Kidney (tissue), 14 donors: ENCODE data around the gene PYGB. TPM values are rescaled to one million over a fixed set of nuclear protein-coding genes. Genes with fewer than 3 reads are reported as not detected.

Experiments used
- DNase-seq, 5 donors: peaks; one replicate each; pipeline ENCODE4 v3.0.0-alpha.2; 2013 to 2020
- FAIRE-seq: peaks from 2 replicates; lab custom pipeline; 2012; peaks lifted over from hg19 to GRCh38; lab: Jason Lieb, UNC
- H3K27ac ChIP-seq, 2 donors: one replicate each; pipeline ENCODE4 v1.7.0; 2013; ENCODE audit warnings: low read depth in 2 of 2, low read length in 2 of 2, inconsistent platforms in 1 of 2
- H3K27me3 ChIP-seq: one replicate; pipeline ENCODE4 v1.7.1; 2013; ENCODE audit warnings: low read length, inconsistent platforms; ENCODE audit not compliant: control insufficient read depth, insufficient read depth
- H3K36me3 ChIP-seq, 3 donors: one replicate each; pipeline versions ENCODE4 v1.7.0 to v1.7.1; 2013; ENCODE audit warnings: low read length in 3 of 3, control low read depth in 1 of 3, inconsistent platforms in 1 of 3; ENCODE audit not compliant: insufficient read depth in 3 of 3, control insufficient read depth in 2 of 3
- H3K4me1 ChIP-seq, 3 donors: one replicate each; pipeline versions ENCODE4 v1.7.0 to v1.7.1; 2013; ENCODE audit warnings: low read length in 3 of 3, inconsistent platforms in 1 of 3, low read depth in 1 of 3; ENCODE audit not compliant: control insufficient read depth in 2 of 3, insufficient read depth in 2 of 3
- H3K4me3 ChIP-seq, 3 donors: one replicate each; pipeline versions ENCODE4 v1.7.0 to v1.8.1; 2013; ENCODE audit warnings: low read length in 3 of 3, control low read depth in 1 of 3, inconsistent platforms in 1 of 3
- H3K9ac ChIP-seq, 3 donors: one replicate each; pipeline versions ENCODE4 v1.7.0 to v1.7.1; 2013; ENCODE audit warnings: low read length in 3 of 3, control low read depth in 1 of 3, inconsistent platforms in 1 of 3
- H3K9me3 ChIP-seq, 3 donors: one replicate each; pipeline versions ENCODE4 v1.7.0 to v1.7.1; 2013; ENCODE audit warnings: low read length in 3 of 3, control low read depth in 1 of 3, inconsistent platforms in 1 of 3; ENCODE audit not compliant: control insufficient read depth in 2 of 3, insufficient read depth in 1 of 3
- intact Hi-C: fragments of 100-400 bp; cut with DNase I; formaldehyde crosslinking; loops from one replicate; pipeline ENCODE4 v1.11.1; 2022
- polyA plus RNA-seq: library from polyadenylated mRNA; stranded (reverse); fragments of 350-450 nt; fragmentation: Illumina TruSeq; extraction: RNeasy Lipid Tissue Mini Kit (QIAGEN cat#74804); gene quantifications from one replicate; pipeline ENCODE4 v1.2.3, GENCODE V29; 2014; ENCODE audit warnings: low read depth, low replicate concordance; ENCODE audit not compliant: insufficient read depth
- total RNA-seq: library from RNA; stranded (reverse); fragmentation: NEBNext Ultra II Directional; extraction: Animal tissue kit (Norgen Biotek cat#: 25700); gene quantifications from one replicate; pipeline ENCODE4 v1.2.1, GENCODE V29; 2021
- TF ChIP-seq, protein P1 (sequence below): IDR thresholded peaks from 3 replicates; pipeline ENCODE4 v1.5.1; 2012; ENCODE audit warnings: mild to moderate bottlenecking, moderate library complexity, borderline replicate concordance; ENCODE audit not compliant: insufficient read depth; ENCODE audit errors: extremely low read depth
- donor health status: control.
- donor health status: control.
- donor health status: control.
- donor health status: control.
- donor health status: control.
- donor health status: DM: yes; HTN: yes; CAD: no.
- donor health status: Normal renal cell carcinoma (clear cell type).

PYGB gene
- total and polyA plus RNA-seq, 2 donors from 2014 or later = 50.9 to 176 TPM

DNA sequence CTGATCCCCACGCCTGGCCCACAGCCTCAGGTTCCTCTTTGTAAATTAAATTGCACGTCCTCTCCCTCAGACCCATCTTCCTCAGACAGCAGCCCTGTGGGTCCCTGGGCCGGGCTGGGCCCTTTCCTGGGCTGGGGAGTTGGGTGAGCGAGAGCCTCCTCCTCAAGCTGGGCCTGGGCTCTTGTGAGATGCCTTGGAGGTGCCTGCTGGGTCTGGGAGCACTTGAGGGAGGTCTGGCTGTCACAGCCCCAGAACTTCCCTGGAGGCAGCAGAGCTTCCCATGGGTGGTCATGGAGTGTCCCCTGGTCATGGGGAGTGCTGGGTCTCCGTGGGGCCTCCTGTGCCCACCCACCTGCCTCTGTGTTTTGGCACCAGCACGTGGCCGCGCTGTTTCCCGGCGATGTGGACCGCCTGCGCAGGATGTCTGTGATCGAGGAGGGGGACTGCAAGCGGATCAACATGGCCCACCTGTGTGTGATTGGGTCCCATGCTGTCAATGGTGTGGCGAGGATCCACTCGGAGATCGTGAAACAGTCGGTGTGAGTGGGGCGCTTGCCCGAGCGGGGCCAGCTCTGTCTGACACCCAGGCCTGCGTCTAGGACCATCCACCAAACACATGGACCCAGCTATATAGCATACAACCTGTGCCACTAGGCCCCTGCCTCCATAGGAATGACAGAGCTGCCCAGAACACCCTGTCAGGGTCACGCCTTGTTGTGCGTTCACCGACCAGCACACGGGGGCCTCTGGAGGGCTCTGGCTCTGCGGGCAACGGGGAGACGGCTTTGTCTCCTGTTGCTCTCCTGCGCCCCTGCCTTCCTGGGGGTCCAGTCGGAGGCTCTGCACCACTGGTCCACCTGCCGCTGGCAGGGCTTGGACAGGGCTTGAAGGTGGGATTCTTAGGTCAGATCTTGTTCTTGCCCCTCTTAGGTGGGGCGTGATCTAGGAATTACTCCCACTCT is 33.0 kb downstream of the PYGB start:
- Histone ChIP-seq H3K4me1 (peaks cover 0 to 8% (median 0%) of the 10 kb centered on the region in 3 donors), H3K9ac (no peak overlapping the region), H3K27ac (peak overlapping the region; percentile 53 to 63), H3K27me3 (no peaks in the 10 kb centered on the region), H3K36me3 (peaks cover 0 to 28% (median 17%) of the 10 kb centered on the region in 3 donors), H3K9me3 (no peaks in the 10 kb centered on the region), H3K4me3 (no peak overlapping the region)
- no peak for FAIRE-seq
- DNase-seq = peak in 1 of 5 donors; percentile 60
- intact Hi-C loops = no loop called here
- TF ChIP-seq, protein P1, sequence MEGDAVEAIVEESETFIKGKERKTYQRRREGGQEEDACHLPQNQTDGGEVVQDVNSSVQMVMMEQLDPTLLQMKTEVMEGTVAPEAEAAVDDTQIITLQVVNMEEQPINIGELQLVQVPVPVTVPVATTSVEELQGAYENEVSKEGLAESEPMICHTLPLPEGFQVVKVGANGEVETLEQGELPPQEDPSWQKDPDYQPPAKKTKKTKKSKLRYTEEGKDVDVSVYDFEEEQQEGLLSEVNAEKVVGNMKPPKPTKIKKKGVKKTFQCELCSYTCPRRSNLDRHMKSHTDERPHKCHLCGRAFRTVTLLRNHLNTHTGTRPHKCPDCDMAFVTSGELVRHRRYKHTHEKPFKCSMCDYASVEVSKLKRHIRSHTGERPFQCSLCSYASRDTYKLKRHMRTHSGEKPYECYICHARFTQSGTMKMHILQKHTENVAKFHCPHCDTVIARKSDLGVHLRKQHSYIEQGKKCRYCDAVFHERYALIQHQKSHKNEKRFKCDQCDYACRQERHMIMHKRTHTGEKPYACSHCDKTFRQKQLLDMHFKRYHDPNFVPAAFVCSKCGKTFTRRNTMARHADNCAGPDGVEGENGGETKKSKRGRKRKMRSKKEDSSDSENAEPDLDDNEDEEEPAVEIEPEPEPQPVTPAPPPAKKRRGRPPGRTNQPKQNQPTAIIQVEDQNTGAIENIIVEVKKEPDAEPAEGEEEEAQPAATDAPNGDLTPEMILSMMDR = no peak

DNA sequence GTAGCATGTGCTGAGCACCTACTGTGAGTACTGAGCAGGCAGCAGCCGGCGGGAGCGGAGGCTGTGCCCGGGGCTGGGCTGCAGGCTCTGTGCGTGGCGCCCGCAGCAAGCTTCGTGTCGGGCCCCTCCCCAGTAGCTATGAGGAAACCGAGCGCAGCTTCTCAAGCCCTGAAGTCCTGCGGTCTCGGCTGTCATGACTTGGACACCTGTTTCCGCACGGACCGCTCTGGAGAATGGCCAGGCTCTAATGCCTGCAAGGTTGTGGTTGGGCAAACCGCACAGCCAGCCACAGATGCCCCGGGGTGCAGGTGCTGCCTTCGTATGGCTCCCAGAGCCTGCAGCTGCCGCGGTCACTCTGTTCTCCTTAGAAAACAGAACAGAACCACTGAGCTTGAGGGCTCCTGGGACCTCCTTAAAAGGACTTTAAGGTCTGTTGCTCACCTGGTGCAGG is 33.7 kb downstream of the PYGB start:
- Histone ChIP-seq H3K27ac (no peak overlapping the region), H3K9me3 (no peaks in the 10 kb centered on the region), H3K4me1 (peaks cover 0 to 8% (median 0%) of the 10 kb centered on the region in 3 donors), H3K4me3 (no peak overlapping the region), H3K9ac (no peak overlapping the region), H3K27me3 (no peaks in the 10 kb centered on the region), H3K36me3 (peaks cover 0 to 33% (median 17%) of the 10 kb centered on the region in 3 donors)
- FAIRE-seq (no peak), DNase-seq (peak in 1 of 5 donors; percentile 71)
- intact Hi-C loops = no loop called here
- TF ChIP-seq, protein P1 = no peak

DNA sequence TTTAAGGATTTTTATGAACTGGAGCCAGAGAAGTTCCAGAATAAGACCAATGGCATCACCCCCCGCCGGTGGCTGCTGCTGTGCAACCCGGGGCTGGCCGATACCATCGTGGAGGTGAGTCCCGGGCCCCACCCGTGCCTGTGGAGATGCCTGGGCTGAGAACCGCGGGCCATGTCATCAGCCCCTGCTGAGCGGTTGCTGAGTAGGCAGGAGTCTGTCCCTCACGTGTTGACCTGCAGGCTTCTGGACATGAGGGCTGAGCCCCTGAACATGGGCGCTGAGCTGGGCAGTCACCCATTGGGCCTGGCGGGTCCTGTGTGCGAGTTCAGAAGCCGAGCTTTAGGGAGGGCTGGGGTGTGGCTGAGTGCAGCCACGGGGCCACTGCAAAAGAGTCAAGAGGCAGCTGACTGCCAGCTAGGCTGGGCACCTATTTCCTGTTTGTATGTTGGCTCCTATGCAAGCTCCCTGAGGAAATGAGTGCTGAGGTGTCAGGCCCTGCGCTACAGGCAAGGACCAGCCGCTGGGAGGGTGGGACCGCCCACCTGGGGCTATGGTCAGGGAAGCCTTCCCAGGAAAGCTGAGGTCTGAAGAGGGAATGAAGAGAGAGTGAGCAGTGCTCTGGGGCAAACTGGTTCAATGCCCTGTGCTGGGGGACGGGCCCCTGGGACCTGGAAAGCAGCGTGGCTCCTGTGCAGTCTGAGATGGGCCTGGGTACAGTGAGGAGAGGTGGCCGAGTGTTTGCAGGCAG is 34.3 kb downstream of the PYGB start:
- H3K27ac ChIP-seq = no peak overlapping the region
- H3K27me3 ChIP-seq = no peaks in the 10 kb centered on the region
- intact Hi-C loops = no loop called here
- no peaks in the 10 kb centered on the region for H3K9me3 ChIP-seq
- H3K4me3 ChIP-seq = no peak overlapping the region
- FAIRE-seq = no peak
- no peak overlapping the region for H3K9ac ChIP-seq
- H3K4me1 ChIP-seq = peaks cover 0 to 8% (median 0%) of the 10 kb centered on the region in 3 donors
- DNase-seq = peak in 1 of 5 donors; percentile 74
- peaks cover 0 to 34% (median 17%) of the 10 kb centered on the region in 3 donors for H3K36me3 ChIP-seq
- TF ChIP-seq, protein P1 = no peak
